GM19193 (cell line): ENCODE measurements around the gene AMOTL2.

ENCODE experiments used
- POLR2A ChIP-seq: IDR thresholded peaks from 4 replicates; pipeline ENCODE4 v1.6.1; 2011; ENCODE audit not compliant: insufficient read depth, insufficient read length; ENCODE audit errors: extremely low read depth

AMOTL2 gene

DNA sequence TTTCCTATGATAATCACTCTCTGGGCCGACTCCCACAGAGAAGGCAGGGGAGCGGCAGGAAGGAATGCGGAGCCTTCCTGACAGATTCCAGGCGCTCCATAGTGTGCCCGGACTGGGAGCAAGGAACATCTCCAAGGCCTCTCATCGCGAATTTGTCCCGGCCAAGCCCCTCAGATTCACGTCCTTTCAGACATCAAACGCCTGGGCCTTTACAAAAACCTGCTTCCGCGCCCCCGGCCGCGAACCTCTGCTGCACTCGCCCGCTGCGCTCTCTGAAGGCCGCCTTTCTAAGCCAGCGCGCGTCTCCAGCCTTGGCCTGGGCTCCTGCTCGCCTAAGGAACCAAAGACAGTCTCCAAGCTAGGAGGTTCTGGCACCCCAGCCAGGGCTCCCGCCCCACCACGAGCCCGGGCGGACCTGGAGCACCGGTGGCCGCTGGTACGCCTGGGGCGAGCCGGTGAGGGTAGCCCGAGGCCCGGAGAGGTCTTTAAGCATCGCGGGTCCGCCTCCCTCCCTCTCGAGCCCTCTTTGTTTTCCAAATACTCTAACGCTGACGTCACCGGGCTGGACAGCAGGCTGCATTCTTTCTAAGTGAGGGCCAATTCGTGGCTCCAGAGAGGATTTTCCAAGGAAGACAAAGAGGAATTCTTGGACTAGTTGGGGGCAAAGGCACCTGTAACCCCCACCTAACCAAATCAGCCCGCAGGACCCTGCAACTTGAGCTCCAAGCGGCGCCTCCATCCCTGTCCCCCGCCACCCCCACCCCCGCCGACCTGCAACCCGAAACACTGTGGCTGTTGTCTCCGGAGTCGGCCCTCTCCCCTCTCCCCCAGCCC, 759 bp downstream of the AMOTL2 start:
- no peak for TF ChIP-seq POLR2A

DNA sequence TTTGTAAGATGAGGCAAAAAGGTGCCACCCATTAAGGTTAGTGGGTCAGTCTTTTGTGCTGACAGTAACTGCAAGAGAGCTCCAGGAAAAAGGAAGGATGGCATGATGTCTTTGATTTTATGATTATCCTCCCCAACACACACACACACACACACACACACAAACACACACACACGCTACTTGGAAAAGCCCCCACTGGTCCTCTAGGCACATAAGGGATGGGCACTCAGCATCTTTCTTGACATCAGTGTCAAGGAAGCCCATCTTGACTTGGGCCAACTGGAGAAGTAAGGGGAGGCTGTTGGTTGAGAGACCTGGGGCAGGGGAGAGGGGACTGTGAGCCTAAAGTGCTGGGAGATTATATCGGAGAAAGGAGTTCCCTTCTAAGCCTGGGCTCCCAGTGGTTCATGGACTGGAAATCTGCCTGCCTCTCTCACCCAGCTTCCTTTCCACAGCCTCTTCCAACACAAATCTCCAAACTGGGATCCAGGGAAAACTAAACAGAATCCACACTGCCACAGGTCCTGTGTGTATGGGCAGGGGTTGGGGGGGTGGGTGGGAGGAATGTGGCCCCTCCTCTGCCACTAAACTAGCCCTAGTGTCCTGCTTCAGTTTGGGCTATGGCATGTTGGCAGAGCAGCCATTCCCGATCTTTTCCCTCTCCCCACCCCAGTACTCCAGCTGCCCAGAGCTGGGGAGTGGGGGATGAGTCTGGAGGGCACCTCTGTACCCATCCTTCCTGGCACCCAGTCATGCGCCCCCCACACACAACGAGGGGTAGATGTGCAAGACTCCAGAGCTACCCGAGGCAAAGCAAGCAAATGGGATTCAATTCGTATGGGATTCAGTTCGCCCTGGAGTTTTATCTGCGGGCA, 1.6 kb downstream of the AMOTL2 start:
- no peak for TF ChIP-seq POLR2A

DNA sequence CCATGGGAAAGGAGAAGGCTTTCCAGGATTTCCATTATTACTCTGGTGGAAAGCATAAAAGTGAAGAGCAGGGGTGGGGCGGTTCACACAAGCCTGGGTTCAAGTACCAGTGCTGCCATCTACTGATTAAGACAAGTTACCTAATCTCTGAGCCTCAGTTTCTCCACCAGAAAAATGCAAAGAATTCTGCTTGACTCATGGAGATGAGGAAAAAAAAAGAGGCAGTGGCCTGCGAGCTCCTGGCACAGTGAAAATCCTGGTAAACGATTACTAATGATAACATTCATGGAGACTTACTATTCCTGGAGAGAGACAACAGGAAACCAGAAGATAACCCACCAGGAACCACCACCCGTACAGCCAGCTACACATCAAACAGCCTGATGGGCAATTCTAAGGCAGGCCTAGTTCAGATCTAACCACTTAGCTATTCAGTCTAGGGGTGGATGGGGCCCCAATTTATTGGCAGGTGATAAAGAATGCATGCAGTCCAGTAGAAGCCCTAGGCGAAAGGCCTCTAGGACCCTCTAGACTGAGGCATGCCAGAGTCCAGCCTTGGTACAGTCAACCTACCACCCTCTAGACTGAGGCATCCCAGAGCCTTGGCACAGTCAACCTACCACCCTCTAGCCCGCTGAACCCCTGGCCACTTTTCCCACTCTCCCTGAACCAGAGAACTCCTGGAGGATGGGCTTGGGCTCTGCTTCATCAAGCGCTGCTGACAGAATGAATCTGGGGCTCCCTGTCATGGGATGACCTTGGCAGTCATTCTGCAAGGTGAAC, 2.5 kb downstream of the AMOTL2 start:
- no peak for TF ChIP-seq POLR2A

DNA sequence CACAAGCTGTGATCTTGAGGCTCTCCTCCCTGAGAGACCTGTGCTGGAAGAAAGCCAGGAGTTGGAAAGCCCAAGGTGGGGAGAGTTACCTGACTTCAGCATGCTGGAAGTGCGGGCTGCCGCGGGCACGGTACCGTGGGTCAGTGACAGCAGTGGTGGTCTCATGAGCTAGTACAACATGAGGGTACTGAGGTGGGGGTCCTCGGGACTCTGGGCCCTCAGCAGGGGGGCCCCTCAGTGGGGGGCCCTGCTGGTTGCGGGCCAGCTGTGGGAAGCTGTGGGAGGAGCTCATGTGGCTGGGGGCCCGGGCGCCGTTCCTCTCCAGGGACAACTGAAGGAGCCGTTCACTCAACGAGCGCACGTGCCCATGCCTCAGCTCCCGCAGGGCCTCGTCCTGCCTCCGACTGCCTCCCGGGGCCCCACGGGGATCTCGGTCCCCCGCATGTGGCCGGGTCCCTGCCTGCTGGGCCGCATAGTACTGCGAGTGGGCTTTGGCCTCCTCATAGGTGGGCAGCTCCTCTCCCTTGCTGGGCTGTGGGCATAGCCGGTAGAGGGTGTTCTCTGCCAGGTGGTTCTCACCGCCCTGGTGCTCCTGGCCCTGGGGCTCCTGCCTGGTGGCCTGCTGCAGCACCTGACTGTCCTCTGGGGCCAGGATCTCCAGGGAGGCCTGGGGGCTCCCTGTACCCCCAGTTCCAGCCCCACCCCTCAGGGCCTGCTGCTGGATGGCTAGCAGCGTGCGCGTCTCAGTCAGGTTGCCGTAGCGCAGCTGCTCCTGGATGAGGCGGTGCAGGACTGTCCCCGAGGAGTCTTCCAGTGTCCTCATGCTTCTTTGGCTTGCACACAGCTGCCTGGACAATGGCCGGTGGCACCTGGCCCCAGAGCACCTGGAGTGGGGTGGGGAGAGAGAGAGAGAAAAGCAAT, 3.4 kb downstream of the AMOTL2 start:
- TF ChIP-seq POLR2A: no peak

DNA sequence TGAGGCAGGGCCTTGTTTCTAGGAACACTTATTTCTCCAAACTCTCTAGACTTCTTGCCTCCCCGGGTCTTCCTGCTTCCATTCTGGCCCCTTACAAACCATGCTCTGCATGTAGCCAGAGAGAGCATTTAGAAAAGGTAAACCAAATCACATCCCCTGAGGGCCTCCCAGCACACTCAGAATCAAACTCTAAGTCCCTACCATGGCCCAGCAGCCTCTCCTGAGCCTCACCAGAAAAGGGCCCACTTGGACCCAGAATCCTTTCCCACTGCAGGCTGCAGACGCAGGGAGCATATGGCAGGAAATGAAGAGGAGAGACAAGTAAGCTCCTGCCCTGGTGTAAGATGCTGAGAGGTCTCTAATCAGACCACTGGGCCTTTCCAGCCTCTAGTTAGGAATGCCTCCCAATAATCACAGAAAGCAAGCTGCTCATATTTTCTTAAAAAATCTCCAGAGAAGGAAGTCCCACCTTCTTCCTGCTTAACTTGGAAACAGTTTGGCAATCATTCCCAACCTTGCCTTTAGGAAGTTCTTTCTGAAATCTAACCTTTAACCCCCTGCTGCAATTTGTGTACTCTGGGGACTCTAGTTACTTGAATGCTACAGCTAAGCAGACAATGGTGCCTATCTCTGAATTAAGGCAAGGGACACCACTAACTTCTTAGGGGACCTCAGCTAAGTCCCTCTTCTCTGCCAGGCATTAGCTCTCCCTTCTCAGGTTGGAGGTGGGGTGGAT, 4.2 kb downstream of the AMOTL2 start:
- no peak for TF ChIP-seq POLR2A

DNA sequence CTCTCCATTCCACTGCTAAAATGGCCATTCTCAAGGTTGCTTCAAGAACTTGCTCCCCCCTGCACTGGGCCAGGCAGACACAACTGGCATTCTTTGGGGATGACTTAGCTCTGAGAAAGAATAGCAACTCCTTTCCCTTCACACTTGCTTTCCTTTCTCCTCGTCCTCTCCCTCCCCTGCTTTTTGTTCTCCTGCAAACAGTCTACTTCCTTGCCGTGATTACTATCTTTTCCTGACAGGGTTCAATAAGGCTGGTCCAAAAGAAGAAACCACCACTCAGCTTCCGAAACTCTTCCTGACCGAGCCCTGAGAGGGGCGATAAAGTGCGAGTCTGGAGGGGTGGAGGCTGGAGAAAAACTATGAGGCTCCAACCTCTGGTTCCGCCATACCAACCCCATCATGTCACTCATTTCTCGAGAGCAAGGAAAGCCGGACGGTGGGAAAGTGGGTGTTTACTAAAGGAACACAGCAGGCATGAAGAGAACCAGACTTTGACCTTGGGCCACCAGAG, 5.0 kb downstream of the AMOTL2 start:
- TF ChIP-seq POLR2A: no peak

DNA sequence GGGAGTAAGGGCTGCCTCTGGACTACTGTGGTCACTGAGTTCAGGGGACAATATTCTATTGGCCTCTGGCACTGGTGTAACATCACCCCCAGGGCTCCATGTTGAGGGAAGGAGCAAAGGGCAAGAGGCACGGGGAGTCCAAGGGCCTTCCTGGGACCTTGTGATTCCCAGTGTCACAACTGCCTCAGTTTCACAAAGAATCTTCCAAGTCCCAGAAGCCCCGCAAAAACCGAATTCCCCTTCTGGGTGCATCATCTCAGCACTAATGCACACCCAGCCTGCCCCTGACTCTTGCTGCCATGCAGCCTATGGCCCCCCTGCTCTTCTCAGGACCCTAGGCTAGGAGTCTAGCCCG, 5.5 kb downstream of the AMOTL2 start:
- TF ChIP-seq POLR2A: no peak

DNA sequence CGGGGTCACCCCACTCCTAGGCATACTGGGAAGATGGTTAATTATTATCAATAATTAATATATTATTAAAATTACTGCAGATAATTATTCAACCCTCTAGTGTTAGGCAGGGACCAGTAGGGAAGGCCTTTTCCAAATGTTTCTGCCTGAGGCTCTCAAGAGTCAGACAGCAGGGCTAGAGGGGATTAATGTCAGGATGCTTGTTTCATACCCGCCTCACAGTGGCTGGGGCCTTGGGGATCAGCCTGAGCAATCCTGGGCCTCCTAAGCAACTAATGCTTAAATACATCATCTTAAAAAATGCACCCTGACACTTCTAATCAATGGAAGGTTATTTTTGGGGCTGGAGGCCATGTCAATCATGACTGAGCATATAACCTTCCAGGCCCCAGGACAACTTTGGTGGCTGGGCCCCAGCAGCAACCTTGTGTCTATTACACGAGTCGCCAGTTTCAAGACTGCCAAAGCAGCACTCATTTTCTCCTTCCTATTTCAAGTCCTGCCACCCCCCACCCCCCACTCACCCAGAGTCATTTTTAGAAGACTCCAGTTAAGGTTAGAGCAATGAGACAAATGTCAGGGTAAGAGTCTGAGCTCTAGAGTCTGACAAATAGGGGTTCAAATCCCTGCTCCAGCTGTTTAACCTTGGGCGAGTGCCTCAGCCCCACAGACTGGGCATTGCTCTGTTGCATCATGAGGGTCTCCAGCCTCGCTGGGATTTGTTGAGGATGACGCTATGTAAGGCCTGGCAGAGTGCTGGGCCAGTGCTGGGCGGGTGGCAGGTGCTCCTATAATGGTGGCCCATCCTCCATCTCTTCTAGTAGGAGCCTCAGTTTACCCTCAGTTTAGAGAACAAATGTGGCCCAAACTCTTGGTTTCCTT, 6.1 kb downstream of the AMOTL2 start:
- no peak for TF ChIP-seq POLR2A

DNA sequence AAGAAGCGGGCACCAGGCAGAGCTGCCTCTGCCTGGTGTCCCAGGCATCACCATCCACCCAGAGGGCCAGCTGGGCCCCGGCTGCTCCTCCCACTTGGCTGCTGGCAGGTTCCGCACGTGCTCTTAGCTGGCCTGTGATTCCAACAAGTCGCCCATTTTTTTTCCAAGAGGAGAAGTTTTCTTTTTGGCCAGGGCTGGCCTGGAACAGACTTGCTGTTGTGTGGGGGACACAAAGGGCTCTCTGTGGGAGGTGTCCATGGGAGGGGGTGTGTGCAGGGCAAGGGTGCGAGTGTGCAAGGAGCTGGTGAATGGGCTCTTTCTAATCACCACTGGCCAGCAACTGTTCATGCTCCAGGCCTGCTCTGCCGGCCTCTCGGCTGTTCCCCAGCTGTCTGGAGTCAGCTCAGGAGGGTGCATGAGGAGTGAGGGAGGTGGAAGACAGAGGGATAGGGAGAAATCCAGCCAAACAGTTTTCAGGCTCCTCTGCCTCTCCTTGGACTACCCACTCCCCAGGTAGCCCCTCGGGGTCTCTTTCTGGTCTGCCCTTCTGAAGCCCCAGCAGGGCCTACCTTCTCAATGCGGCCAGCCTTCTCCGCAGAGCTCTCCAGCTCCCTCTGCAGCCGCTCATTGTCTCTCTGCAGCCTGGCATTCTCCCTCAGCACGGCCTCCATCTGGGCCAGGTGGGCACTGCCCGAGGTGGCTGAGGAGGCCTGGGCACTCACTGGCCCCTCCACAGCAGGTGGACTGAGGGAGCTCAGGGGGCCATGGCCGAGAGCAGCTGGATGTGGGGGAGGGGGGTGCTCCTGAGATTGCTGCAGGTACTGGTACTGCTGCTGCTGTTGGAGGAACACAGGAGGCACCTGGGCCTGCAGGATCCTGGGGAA, 7.1 kb downstream of the AMOTL2 start:
- no peak for TF ChIP-seq POLR2A

DNA sequence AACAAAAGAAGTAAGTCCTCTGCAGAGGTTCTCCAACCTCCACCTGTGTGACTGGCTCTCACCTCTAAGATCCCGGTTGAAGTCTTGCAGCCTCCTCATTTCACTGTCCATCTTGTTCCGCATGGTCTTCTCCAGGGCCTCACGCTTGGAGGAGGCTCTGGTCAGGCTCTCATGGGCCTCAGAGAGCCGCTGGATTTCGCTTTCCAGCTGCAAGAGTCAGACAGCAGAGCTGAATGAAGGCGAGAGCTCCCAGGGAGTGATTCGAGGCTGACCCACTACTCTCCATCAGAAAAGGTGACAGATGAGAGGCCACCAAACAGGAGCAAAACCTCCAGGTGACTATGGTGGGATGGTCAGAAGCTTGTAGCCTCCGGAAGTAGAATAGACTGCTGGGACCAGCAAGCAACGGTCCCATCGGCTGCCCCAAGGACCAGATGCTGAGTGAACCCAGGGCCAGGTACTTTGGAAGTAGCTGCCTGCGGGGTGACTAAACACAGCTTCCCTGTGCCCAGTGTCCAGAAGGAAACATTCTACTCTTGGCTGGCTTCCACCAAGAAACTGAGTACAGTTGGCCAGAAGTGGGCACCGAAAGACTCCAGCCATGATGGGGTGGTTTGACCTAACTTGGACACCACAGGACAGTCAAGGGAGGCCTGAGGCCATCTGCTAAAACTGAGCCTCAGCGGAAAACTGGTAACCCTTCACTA, 7.9 kb downstream of the AMOTL2 start:
- no peak for TF ChIP-seq POLR2A

DNA sequence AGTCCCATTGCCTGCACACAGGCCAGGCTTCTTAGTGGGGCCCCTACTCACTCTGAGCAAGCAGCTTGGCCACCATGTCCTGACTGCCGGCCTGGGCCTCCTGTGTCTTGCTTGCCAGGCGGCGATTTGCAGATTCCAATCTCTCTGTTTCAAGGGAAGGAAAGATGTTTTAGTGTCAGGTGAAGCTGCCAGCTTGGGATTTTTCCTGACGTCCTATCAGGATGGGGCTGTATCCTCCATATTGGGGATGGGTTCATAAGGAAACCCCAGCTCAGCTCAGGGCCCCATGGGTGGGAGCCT, 8.5 kb downstream of the AMOTL2 start:
- TF ChIP-seq POLR2A: no peak

DNA sequence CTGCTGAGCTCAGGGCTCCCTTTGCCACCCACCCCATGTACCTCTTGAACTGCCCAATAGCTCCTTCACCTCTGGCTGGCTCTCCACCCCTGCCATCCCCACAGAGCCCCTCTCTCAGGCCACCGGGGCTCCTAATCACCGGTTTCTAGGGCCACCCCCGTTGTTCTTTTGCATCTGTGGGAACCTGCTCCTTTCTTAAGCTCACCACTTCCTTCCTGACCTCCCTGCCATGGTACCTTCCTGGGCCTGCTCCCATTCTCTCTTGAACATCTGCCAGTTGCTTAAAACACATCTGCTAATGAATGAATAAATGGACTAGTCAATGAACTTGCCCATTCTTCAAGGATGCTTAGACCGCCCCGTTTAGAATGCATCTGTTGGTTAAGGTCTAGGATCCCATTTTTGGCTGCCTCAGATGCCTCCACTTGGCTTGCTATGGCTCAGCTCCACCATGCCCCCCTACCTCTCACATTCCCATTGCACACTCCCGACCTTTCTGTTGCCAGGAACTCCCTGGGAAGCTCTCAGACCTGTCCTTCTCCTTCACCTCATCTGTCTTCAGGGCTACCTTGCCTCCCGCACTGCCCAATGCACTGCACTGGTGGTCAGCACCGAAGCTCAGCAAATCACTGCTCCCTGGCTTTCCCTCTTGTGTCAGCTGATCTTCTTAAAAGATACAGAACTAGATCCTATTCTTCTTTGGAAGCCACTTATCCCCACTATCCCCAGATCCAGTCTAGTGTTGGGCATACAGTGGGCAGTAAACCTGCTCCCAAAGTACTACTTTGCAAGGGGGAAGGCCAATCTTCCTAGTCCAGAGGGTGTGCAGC, 9.1 kb downstream of the AMOTL2 start:
- no peak for TF ChIP-seq POLR2A
